ENCODE results near the gene CRY1.

The CRY1 gene

GRCh38 chr12:107091989-107092641, 1.2 kb downstream of the CRY1 start:
- peak; percentile 47 for DNase-seq (ENCODE audit: extremely low read depth, insufficient read length)
- TF ChIP-seq, protein P1, sequence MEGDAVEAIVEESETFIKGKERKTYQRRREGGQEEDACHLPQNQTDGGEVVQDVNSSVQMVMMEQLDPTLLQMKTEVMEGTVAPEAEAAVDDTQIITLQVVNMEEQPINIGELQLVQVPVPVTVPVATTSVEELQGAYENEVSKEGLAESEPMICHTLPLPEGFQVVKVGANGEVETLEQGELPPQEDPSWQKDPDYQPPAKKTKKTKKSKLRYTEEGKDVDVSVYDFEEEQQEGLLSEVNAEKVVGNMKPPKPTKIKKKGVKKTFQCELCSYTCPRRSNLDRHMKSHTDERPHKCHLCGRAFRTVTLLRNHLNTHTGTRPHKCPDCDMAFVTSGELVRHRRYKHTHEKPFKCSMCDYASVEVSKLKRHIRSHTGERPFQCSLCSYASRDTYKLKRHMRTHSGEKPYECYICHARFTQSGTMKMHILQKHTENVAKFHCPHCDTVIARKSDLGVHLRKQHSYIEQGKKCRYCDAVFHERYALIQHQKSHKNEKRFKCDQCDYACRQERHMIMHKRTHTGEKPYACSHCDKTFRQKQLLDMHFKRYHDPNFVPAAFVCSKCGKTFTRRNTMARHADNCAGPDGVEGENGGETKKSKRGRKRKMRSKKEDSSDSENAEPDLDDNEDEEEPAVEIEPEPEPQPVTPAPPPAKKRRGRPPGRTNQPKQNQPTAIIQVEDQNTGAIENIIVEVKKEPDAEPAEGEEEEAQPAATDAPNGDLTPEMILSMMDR (IDR thresholded peaks at IDR 0.05; ENCODE audit: insufficient read depth, low read length, poor library complexity, severe bottlenecking), result peak; percentile 49
- H3K4me3 ChIP-seq (replicated peaks; ENCODE audit: low read depth, low read length), result peak overlapping the region; percentile 62

GRCh38 chr12:107091381-107091780, 2.0 kb downstream of the CRY1 start:
- no peaks in the 10 kb centered on the region for H3K36me3 ChIP-seq (ENCODE audit: control insufficient read depth, insufficient read depth, low read length)
- no peak for DNase-seq (ENCODE audit: extremely low read depth, insufficient read length)
- H3K4me3 ChIP-seq (replicated peaks; ENCODE audit: low read depth, low read length), result no peak overlapping the region
- TF ChIP-seq, protein P1 (IDR thresholded peaks at IDR 0.05; ENCODE audit: insufficient read depth, low read length, poor library complexity, severe bottlenecking), result no peak
- H3K27me3 ChIP-seq (replicated peaks; ENCODE audit: control insufficient read depth, insufficient read depth, low read length), result no peaks in the 10 kb centered on the region; the same call in 1 of the 2 replicates

More at GRCh38 chr12:107091989-107092641, 1.2 kb downstream of the CRY1 start:
- no peaks in the 10 kb centered on the region for H3K36me3 ChIP-seq (ENCODE audit: control insufficient read depth, insufficient read depth, low read length)
- H3K27me3 ChIP-seq (replicated peaks; ENCODE audit: control insufficient read depth, insufficient read depth, low read length), result no peaks in the 10 kb centered on the region; the same call in 1 of the 2 replicates

DNA sequence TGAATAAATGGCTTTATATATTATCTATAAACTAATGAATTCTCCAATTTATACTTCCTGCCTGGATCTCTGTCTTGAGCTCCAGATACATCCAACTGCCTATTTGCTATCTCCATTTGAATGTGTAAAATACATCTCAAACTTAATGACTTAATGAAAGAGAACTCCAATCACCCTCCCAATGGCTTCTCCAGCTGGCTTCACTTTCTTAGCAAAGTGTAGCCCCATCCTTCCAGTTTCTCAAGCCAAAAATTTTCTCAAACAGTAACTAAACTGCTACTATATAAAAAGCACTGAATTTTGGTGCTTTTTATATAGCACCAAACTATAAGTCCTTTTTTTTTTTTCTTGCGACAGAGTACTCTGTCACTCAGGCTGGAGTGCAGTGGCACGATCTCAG, 2.6 kb downstream of the CRY1 start:
- TF ChIP-seq, protein P1 (IDR thresholded peaks at IDR 0.05; ENCODE audit: insufficient read depth, low read length, poor library complexity, severe bottlenecking), result no peak
- no peak overlapping the region for H3K4me3 ChIP-seq (replicated peaks; ENCODE audit: low read depth, low read length)
- no peak for DNase-seq (ENCODE audit: extremely low read depth, insufficient read length)

GRCh38 chr12:107088912-107089311, 4.4 kb downstream of the CRY1 start:
- DNase-seq (ENCODE audit: extremely low read depth, insufficient read length), result no peak
- H3K36me3 ChIP-seq (ENCODE audit: control insufficient read depth, insufficient read depth, low read length), result no peaks in the 10 kb centered on the region
- no peaks in the 10 kb centered on the region; the same call in 1 of the 2 replicates for H3K27me3 ChIP-seq (replicated peaks; ENCODE audit: control insufficient read depth, insufficient read depth, low read length)
- H3K4me3 ChIP-seq (replicated peaks; ENCODE audit: low read depth, low read length), result no peak overlapping the region
- TF ChIP-seq, protein P1 (IDR thresholded peaks at IDR 0.05; ENCODE audit: insufficient read depth, low read length, poor library complexity, severe bottlenecking), result no peak

More for the DNA sequence above, 2.6 kb downstream of the CRY1 start:
- H3K36me3 ChIP-seq (ENCODE audit: control insufficient read depth, insufficient read depth, low read length), result no peaks in the 10 kb centered on the region
- H3K27me3 ChIP-seq (replicated peaks; ENCODE audit: control insufficient read depth, insufficient read depth, low read length), result no peaks in the 10 kb centered on the region; the same call in 1 of the 2 replicates

- no peak overlapping the region for H3K4me3 ChIP-seq (replicated peaks; ENCODE audit: low read depth, low read length)
- DNase-seq (ENCODE audit: extremely low read depth, insufficient read length), result no peak
- TF ChIP-seq, protein P1 (IDR thresholded peaks at IDR 0.05; ENCODE audit: insufficient read depth, low read length, poor library complexity, severe bottlenecking), result no peak
- no peaks in the 10 kb centered on the region for H3K36me3 ChIP-seq (ENCODE audit: control insufficient read depth, insufficient read depth, low read length)
- H3K27me3 ChIP-seq (replicated peaks; ENCODE audit: control insufficient read depth, insufficient read depth, low read length), result no peaks in the 10 kb centered on the region
These were observed 7.0 kb downstream of the CRY1 start for GRCh38 chr12:107086314-107086713.
